Mesenteric fat pad (tissue), 1 donor: ENCODE measurements around the gene CREBBP. TPM values are rescaled to one million over a fixed set of nuclear protein-coding genes. Genes with fewer than 3 reads are reported as not detected.

Source experiments
- DNase-seq: peaks from one replicate; pipeline ENCODE4 v3.0.0-alpha.2; 2020; ENCODE audit warnings: low spot score
- total RNA-seq: library from RNA; stranded (reverse); fragmentation: NEBNext Ultra II Directional; extraction: Animal tissue kit (Norgen Biotek cat#: 25700); gene quantifications from one replicate; pipeline ENCODE4 v1.2.1, GENCODE V29; 2021
- donor health status: DM: yes; HTN: yes; CAD: no.

Gene CREBBP
- total RNA-seq, 1 donor from 2014 or later, result 67.0 TPM

GRCh38 chr16:3797904-3798811 is 82.4 kb downstream of the CREBBP start:
- DNase-seq, result no peak

- no peak for DNase-seq
Observed at GRCh38 chr16:3797473-3797872, 83.0 kb downstream of the CREBBP start.

GRCh38 chr16:3793161-3793576 is 87.3 kb downstream of the CREBBP start:
- no peak for DNase-seq

GRCh38 chr16:3792472-3793012 is 88.0 kb downstream of the CREBBP start:
- DNase-seq, result no peak

- DNase-seq, result no peak
Observed at GRCh38 chr16:3791701-3792100, 88.8 kb downstream of the CREBBP start.

GRCh38 chr16:3789375-3790099 is 91.0 kb downstream of the CREBBP start:
- no peak for DNase-seq

- DNase-seq, result no peak
Observed at GRCh38 chr16:3788711-3789374, 91.7 kb downstream of the CREBBP start.

- DNase-seq, result no peak
Observed at GRCh38 chr16:3787924-3788661, 92.4 kb downstream of the CREBBP start.

GRCh38 chr16:3785413-3785812 is 95.1 kb downstream of the CREBBP start:
- no peak for DNase-seq

GRCh38 chr16:3783516-3783915 is 97.0 kb downstream of the CREBBP start:
- no peak for DNase-seq

- no peak for DNase-seq
Observed at GRCh38 chr16:3782566-3782965, 97.9 kb downstream of the CREBBP start.

- no peak for DNase-seq
Observed at GRCh38 chr16:3781421-3781820, 99.1 kb downstream of the CREBBP start.

- no peak for DNase-seq
Observed at GRCh38 chr16:3780570-3780969, 99.9 kb downstream of the CREBBP start.

- DNase-seq, result no peak
Observed at GRCh38 chr16:3776316-3776715, 104.2 kb downstream of the CREBBP start.

- no peak for DNase-seq
Observed at GRCh38 chr16:3774819-3775218, 105.7 kb downstream of the CREBBP start.

GRCh38 chr16:3774156-3774767 is 106.3 kb downstream of the CREBBP start:
- DNase-seq, result no peak

- DNase-seq, result no peak
Observed at GRCh38 chr16:3773663-3774062, 106.8 kb downstream of the CREBBP start.

GRCh38 chr16:3771513-3771912 is 109.0 kb downstream of the CREBBP start:
- no peak for DNase-seq

- no peak for DNase-seq
Observed at GRCh38 chr16:3770530-3770929, 110.0 kb downstream of the CREBBP start.

- DNase-seq, result no peak
Observed at GRCh38 chr16:3769942-3770341, 110.6 kb downstream of the CREBBP start.
